ENCODE results near the gene PCDHGB4. TPM values are rescaled to one million over a fixed set of nuclear protein-coding genes. Genes with fewer than 3 reads are reported as not detected.

The PCDHGB4 gene
- total and polyA plus RNA-seq, 2 of the 4 experiments (the other 2 are of a cell fraction), result 10.0 to 17.6 TPM

GRCh38 chr5:141402553-141403243 lies 15.2 kb downstream of the PCDHGB4 start, which contains the start of gene PCDHGA9:
Gene PCDHGA9, plus strand, starts transcription at chr5:141402778. Its CDS starts 175 bp downstream, at chr5:141402953.
- Histone ChIP-seq H2AK9ac (replicated peaks; ENCODE audit: low read depth, low read length, poor library complexity) (no peak within 1 kb of the TSS), H3K9me1 (ENCODE audit: insufficient read depth, low read length) (no peaks in the 10 kb centered on the region), H2BK20ac (ENCODE audit: low read depth, low read length) (no peak within 1 kb of the TSS), H3K4me1 (ENCODE audit: control insufficient read depth, insufficient read depth, low read length) (no peaks in the 10 kb centered on the region), H3K4me3 (ENCODE audit: insufficient read depth, low read depth, low read length) (peak within 1 kb of the TSS; percentile 24), H2BK5ac (ENCODE audit: low read depth, low read length, poor library complexity, severe bottlenecking) (no peak within 1 kb of the TSS), H3K4me2 (ENCODE audit: low read depth, low read length) (no peak within 1 kb of the TSS), H4K20me1 (ENCODE audit: insufficient read depth, low read length) (no peaks in the 10 kb centered on the region), H2AK5ac (ENCODE audit: low read depth, low read length) (no peak within 1 kb of the TSS), H3K36me3 (ENCODE audit: control insufficient read depth, insufficient read depth, low read length) (peaks cover 20% of the 10 kb centered on the region), H2BK15ac (ENCODE audit: low read depth, low read length) (no peak within 1 kb of the TSS), H4K8ac (ENCODE audit: low read depth in 2 of 2, low read length in 2 of 2) (no peak within 1 kb of the TSS), H3K18ac (ENCODE audit: low read depth, low read length) (no peak within 1 kb of the TSS), H2BK120ac (ENCODE audit: low read depth, low read length) (no peak within 1 kb of the TSS), H3K9me3 (ENCODE audit: control insufficient read depth, insufficient read depth, low read length) (peaks cover 51% of the 10 kb centered on the region), H3K27ac (ENCODE audit: insufficient read depth, low read length) (no peak within 1 kb of the TSS), H3K23ac (ENCODE audit: low read depth, low read length) (no peak within 1 kb of the TSS), H3K4ac (ENCODE audit: low read depth, low read length) (no peak within 1 kb of the TSS), H4K91ac (ENCODE audit: insufficient read depth, low read depth, low read length) (no peak within 1 kb of the TSS), H3K9ac (ENCODE audit: low read depth, low read length) (no peak within 1 kb of the TSS), H4K5ac (ENCODE audit: low read depth, low read length) (no peak within 1 kb of the TSS), H3K79me1 (ENCODE audit: low read depth in 1 of 2, low read length in 2 of 2) (peaks cover 16 to 26% of the 10 kb centered on the region in 2 experiments), H2AFZ (replicated peaks; ENCODE audit: low read length, poor library complexity) (peak within 1 kb of the TSS; percentile 9), H3K14ac (replicated peaks; ENCODE audit: low read depth, low read length) (no peak within 1 kb of the TSS), H3K27me3 (ENCODE audit: control insufficient read depth, insufficient read depth, low read length) (no peaks in the 10 kb centered on the region), H3K56ac (ENCODE audit: extremely low read depth, insufficient read depth, low read length) (no peak within 1 kb of the TSS)
- DNase-seq, result peak; percentile 40
- BruUV-seq (replicated peaks), result no TSS peak
- in situ Hi-C loops (cut with MboI; ENCODE audit: low sequenced_read_pairs), result no loop called here
- no peak for ATAC-seq (ENCODE audit: low read depth)
- whole genome bisulfite sequencing, 2 experiments (ENCODE audit: extremely low coverage in 2 of 2, insufficient read length in 1 of 2), result 17% methylated on average over 3 of the region's 27 CpGs; no CpG with 5 or more reads in 1 of the 2 experiments
- ChIA-PET CTCF (interaction anchor here (1.2 kb wide), 1 partner anchor 161 kb away, joined by 4 read pairs; no protein-coding TSS in a partner anchor), POLR2A (ENCODE audit: unreplicated experiment) (no interaction called here)
- intact Hi-C loops (cut with micrococcal nuclease), result no loop called here
- TF ChIP-seq RFX5 (IDR thresholded peaks at IDR 0.05; ENCODE audit: low read depth, low read length), result no peak
- TF ChIP-seq CTCF (conservative IDR thresholded peaks at IDR 0.05; ENCODE audit: low read depth, low read length), result peak; percentile 43
- TF ChIP-seq MAZ (IDR thresholded peaks at IDR 0.05; ENCODE audit: borderline replicate concordance, low read depth, low read length), result no peak
- peak; percentile 36 for TF ChIP-seq RAD21 (IDR thresholded peaks at IDR 0.05; ENCODE audit: low read length)
- no peak for TF ChIP-seq BHLHE40 (IDR thresholded peaks at IDR 0.05; ENCODE audit: low read depth, low read length)
- dilution Hi-C loops (cut with HindIII; ENCODE audit: low sequenced_read_pairs, unreplicated experiment), result no loop called here
